ENCODE results near the gene AUTS2.
A peak's percentile ranks its signal among the peaks of the same experiment; 100 is the strongest.

AUTS2 gene

DNA sequence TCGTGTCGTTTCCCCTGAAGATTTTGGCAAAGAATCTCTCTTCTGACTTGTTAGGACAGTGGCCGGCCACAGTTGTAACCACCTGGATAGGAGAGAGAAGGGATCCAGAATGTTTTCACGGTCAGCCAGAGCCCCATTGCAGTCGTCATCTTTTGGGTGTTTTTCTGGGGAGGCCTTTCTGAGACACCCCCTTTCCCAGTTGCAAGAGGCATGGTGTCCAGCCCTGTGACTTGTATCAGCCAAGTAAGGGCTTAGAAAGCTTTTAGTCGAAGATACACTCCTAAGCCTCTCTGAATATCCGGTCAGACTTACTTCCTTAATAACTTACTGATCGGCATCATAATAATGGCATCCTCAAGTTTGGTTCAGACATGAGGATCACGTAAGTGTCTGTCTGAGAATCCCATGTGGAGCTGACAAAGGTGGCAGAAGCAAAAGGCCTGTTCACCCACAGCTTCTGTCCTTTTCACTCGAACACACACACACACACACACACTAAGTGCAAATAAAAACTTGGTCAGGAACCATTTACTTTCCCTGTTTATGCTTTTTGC is 1098.0 kb downstream of the AUTS2 start:
- FAIRE-seq, result no peak

DNA sequence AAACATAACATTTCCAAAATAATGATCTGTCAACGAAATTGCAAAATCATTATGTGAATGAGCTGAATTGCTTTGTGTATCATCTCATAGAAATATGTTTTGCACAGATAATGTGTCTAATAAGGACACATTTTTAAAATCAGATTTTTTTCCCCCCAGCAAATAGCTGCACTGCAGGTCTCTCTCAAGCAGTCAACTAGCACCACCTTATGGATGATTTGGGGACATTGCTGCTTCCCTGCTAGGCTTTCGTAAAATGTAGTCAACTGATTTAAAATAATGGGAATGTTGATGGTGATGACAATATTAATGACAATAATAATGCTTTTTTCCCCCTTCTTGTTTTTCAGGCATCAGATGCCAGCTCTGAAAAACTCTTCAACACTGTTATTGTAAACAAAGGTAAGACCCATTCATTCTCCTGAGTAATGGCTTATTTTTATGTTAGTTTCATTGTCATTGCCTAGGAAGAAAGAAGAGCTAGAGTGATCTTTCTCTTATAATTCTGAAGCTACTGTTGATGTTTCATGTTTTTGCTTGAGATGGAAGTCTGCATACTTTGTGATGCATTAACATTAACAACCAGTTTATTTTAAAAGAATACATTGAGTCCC is 1100.1 kb downstream of the AUTS2 start:
- peak; percentile 95 for FAIRE-seq

DNA sequence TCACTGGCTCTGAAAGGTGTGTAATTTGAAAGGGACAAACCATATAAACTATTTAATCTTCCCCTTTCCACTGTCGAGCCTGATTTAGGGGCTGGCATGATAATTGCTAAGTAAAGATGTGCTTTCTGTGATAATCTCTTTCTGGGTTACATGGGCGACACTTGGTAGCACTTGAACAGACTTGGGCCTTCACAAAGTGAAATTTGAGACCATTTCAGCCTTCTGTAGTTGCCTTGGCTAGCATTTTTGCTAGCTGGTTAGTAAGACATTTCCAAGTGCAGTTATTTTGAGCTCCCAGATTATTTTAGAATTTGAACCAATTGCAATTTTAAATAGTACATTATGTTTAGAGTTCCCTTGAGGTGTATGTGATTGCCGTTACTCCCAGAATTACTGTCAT is 1101.0 kb downstream of the AUTS2 start:
- FAIRE-seq, result no peak

DNA sequence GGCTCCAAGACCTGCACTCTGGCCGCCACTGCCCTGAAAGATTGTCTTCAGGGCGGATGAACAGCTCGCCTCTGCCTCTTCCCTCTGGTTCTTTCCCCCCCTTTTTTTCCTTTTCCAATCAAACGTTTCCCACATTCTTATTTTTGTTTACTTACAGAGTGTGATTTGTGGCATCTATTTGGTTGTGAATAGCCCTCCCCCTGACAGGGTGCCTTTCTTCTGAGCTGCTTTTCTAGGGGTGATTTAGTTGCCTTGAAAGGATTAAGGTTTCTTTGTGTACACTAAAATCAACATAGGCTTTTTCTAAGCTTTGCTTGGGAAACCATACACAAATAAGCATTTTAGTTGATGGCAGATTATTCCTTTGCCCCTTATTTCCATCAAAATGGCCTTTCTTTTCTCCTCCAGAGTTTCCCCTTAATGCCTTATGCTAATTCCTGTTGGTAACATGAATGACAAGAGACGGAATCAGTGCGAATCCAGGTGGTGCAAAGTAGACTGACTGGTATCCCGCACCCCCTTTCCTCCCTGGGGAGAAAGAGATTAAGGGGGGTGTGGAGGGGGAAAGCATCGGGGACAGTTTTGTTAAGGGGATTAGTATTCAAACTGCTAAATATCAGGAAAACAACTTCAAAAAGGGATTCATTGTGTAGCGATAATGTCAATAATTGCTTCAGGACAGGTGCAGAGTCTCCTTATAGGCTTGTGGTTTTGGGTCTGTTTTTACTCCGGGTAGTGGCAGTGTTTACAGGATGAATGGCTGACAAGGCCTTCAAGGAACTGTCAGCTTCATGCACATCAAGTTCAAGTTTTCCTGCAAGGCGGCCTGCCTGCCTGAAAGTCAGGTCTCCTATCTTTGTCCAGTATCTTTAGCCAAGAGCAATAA is 1102.0 kb downstream of the AUTS2 start:
- no peak for FAIRE-seq

DNA sequence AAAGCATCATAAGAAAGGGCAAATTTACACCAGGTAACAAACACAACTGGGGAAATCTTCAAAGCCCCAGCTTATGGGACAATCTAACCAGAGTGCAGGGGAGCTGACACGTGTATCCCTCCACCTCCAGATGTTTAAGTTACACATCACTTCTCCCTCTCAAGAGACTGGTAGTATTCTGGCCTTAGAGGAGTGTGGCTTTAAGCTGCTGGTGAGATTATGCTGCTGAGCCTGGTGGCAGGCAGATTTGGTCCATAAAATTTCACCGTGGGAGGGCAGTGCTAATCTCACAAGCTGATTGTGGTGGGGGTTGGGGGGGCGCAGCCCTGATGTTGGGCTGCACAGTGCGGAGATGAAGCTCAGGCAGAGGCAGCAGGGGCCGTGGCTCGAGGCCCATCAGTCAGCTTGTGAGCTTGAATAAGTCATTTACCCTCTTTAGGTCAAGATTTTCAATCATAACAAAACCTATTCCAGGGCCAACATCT is 1102.7 kb downstream of the AUTS2 start:
- no peak for FAIRE-seq

DNA sequence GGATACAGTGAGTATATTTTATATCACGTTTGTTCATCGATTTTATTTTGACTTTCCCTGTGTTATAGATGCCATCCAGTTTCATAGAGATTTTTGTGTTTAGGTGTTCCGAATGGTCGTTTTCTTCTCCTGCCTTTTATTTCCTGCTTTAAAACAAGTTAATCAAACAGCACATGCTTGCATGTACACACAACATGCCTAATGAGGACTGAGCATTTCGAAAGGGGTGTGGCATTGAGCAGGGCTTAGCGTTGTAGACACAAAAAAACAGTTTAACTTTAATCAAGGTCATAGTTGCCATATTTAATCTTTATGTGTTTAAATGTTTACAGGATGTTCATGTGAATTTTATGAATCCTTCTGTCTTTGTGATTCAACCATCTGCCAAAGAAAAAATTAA is 1103.2 kb downstream of the AUTS2 start:
- FAIRE-seq, result no peak

DNA sequence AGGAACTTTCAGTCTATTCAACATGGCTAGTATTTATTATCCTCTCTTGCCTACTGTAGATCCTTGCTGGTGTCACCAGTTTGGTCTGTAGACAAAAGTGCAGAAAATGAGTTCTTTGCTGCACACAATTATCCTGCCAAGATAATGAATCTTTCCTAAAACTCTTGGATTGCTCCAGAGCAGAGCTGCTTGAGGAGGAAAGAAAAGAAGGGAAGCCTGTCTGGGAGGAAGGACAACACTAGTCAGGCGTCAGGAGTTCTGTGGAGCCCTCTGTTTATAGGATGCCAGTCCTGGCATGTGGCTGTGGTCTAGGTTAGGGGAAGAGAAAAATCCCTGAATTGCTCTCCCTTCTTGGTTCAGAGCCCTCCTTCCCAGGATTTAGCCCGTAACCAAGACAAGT is 1103.7 kb downstream of the AUTS2 start:
- no peak for FAIRE-seq

DNA sequence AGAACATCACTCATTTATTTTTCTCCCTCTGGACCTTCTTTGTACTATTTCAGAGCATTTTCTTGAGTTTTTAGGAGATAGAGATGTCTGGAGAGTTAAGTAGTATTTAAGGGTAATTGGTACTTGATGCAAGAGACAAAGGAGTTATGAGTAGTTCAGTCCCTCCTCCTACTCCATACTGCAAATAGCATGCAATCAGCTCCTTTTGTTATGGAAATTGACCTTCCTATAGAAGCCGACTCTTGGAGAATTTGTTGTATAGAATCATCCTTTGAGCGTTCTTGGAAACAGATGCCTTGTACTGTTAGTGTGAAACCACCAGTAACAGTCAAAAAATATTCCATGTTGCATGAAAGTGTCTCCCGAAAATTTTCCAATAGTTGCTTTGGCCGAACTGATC is 1105.5 kb downstream of the AUTS2 start:
- no peak for FAIRE-seq

DNA sequence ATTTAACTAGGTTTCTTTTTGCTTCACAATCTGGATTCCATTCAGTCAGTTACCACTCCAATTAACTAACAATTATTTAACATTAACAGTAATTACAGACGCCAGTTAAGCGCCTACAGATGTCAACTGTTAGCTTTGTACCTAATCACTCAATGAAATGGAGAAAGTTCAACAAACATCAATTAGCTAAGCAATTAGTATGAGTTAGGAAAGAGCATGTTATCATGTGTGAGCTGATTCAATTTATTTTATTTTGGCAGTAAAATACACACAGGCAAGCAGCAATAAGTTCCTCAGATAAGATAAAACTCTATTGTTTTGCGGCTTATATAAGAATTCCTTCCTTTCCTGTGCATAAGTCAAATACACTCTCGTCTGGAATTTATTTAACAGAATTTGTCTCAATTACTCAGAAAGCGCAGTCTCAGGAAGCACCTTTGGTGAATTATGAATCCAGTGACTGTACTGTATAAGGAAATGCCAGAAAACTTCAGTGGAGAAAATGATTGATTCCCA is 1106.6 kb downstream of the AUTS2 start:
- no peak for FAIRE-seq

DNA sequence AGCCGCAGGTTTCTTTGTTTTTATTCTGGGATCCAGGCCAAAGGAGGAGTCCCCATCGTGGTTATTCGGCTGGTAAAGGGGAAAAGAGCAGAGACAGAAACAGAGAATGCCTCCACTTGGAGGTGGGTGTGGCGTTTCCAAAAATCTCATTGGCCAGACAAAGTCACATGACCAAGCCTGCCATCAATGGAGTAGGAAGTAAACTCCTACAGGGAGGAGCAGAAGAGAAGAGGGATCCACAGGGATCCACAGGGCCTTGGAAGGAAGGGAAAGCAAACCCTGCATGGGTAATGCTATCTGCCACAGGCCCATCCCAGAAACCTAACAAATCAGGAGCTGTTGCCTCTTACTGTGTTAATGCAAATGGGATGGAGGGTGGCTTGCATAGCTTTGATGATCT is 1107.9 kb downstream of the AUTS2 start:
- FAIRE-seq, result no peak

DNA sequence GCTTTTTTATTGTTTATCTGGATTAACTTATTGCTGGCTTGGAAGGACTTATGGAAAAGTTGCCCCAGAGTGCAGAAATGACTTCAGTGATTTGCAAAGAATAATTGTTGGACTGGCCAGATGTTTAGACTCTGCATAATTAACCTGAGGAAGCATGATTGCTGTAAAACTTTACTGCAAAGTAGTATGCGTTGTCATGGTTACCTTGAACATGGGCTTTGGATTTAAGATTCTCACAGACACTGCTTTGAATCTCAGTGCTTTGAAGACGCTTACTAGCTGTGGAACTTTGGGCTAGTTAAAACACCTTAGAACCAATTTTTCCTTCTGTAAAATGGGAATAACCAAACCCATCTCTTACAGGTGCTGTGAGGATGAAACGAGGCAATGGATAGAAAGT is 1108.4 kb downstream of the AUTS2 start:
- FAIRE-seq, result no peak

DNA sequence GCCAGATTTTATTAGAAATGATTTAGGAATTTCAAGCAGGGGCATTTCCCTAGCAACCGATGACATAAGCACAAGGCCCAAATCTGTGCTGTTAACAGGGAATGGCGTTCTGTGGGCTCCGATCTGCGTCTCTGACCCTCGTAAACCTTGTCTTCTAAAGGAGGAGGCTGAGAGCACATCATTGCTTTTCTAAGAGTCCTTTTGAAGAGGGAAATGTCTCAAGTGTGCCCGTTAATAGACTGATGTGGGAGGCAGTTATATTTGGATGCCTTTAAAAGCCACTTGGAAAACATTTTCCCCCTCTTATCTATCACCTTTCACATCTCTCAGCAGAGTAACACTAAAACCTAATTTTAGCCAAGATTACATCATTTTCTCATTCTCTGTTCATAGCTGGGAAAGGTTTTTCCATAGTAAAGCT is 1109.6 kb downstream of the AUTS2 start:
- FAIRE-seq, result no peak

DNA sequence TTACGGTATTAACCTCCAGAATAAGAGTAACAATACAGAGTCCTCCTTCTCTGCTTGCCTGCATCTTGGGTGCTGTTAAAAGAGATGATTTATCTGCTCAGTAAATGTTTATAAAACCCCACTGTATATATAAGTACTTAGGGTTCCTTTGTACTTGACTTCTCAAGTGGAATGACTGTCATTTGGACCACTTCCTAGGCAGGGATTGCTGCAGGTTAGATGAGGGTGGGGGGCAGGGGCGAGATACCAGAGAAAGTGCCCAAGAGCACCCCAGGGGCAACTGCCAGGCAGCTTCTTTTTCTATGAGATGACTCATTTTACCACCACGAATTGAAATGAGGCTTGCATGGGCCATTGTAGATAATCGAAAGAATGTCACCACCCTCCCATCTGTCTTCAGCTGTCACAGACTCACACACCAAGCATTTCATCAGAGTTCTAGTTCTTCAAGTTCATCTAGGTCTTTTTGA is 1111.8 kb downstream of the AUTS2 start:
- no peak for FAIRE-seq

DNA sequence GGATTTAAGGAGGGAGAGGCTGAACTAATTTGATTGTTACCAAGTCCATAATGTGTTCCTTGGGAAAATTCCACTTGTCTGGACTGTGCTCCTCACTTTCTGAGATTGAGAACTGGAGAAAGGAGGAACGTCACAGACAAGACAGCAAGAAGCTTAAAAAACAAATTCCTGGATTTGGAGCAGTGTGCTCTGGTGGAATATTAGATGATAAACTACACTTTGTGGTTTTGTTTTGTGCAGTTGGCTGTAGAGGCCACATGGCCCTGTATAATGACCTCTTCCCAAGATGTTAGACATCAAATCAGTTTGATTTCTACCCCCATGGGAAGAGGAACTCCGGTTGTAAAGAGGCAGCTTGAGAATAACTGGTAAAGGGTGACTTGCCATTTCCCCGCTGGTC is 1112.4 kb downstream of the AUTS2 start:
- no peak for FAIRE-seq

DNA sequence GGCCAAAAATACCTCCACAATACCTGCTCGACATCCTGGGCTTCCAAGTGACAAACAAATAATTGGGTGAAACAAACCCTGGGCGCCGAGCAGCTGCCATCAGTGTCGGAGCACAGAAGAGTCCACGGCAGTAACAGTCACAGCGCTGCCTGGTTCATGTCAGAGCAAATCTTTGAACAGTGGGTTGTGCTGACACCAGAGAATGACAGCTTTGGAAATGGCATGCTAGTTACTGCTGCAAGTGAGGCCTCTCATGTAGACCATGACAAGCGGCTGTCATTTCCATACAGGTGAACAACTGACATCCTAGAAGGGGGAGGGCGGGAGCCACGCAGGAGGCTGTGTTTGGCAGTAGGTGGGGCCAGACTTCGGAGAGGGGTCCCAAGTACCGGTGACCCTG is 1113.2 kb downstream of the AUTS2 start:
- no peak for FAIRE-seq

DNA sequence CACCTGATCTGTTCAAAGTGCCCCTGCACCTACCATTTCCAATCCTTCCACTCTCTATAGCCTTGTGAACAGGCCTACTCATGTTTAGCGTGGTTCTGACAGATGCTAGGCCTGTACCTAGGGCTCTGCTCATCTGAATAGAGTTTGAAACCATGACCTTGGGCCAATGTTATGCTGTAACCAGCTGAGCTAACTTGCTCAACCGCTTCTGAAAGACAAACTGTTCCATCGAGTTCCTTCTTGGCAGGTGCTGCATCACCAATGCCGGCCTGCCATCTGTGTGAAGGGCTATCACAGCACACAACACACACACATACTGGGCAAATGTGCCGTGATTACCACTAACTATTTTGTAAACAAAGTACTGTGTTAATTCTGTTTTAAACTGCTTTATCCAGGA is 1114.7 kb downstream of the AUTS2 start:
- FAIRE-seq, result no peak

DNA sequence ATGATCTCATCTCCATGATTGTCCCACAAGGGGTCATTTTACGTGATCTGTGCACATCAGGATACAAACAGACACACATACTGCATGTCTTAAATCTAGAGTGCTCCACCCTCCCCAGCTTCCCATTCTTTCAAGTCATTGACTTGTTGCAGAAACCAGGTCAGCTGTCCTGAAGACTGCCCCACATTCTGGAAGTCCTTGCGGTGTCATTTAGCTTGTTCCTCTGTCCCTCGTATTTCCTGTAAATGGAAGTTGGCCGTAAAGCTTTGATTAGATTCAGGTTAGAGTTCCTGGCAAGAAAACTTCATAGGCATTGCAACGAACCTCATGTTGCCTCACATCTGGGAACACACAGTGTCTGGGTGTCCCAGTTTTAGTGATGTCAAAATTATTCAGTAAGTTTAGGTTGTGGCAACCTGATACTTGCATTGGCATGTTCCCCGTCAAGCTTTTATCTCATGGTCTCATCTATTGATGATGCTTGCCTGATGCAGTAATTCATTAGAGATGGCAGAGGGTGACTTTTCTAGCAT is 1116.3 kb downstream of the AUTS2 start:
- no peak for FAIRE-seq

DNA sequence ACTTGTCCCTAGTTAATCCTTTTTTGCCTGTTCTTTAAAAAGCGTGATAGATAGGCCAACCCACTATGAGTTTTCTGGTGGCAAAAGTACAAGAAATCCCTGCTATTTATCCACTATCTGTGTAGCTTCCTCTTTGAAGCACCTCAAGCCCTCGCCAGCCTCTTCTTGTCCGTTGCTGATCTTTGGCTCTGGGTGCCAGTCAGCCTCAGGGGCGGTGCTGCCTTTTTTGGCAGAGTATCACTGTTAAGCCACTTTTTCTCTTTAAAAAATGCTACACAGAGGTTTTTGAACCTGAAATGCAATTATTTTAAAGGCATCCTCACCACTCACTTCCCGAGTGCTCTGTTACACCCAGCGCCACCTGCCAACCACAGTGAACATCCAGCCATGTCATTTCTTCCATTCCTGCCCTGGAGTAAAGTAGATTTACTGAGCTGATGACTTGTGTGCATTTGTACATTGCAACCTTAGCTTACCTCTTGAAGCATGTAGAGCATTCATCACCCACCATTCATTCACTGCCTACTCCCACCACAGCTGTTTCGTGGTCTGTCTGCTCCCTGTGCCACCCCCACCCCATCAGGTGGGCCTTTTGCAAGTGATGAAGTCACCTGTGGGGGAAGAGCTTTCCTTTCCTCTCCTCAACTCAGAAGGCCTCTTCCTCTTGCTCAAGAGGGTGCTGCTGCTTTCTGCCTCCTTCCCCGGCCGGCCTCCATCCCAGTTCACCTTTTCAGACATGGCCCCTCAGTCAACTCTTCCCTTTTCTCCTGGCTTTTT is 1119.5 kb downstream of the AUTS2 start:
- no peak for FAIRE-seq

DNA sequence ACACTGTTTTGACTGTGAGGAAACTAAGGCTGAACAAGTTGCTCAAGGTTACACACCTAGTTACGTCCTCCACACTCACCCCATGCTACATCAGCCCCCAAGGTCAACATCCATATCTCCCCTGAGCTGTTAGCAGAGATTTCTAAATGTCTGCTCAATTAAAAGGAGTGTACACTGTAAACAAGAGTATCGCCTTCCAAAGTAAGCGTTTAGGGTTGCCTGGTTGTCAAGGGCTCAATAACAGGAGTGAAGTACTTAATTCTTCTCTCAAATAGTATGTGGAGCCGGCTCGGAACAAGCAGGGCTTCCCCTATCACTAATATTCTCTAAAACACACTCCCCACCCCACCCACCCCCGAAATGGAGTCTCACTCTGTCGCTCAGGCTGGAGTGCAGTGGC is 1120.8 kb downstream of the AUTS2 start:
- FAIRE-seq, result no peak

DNA sequence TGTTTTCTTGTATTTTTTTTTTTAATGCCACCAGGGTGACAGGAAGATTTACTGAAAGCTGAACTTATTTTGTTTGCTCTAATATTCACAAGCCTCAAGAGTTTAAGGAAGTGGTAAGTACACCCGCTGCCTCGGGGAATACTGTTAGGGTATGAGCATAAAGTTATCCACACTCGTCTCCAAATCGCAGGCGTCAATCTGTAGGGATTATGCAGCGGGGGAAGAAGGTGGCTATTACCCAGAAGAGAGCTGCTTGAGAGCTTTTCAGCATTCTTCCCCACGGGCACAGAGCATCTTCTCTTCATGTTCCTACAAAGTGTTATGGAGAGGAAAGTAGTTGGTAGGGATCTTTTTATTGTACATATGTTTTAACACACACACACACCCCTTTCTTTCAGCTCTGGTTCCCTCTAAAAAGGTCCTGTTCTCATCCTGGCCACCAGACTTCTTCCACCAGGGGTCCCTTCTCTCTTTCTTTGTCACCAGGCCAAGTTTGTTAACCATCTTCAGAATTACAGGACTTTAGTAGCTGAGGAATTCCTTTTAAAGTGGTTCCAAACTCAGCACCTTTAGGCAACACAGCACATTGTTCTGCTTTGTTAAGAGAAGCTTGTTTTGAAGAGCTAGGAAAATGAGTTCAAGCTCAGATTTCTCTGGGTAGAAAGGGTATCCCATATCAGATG is 1122.1 kb downstream of the AUTS2 start:
- no peak for FAIRE-seq

DNA sequence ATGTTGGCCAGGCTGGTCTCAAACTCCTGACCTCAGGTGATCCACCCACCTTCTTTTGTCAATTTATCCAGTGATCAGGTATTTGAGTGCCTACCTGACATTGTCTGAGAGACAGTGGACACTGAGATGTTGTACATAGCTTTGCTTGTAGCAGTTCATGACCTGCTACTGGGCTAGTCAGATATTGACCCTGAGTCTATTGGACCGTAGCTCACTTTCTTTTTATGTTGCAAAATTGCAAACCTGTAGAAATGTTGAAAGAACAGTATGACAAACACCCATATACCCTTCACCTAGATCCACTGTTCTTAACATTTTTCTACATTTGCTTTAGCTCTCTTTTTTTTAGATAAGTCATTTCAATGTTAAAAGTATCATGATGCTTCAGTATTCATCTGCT is 1123.2 kb downstream of the AUTS2 start:
- FAIRE-seq, result no peak

DNA sequence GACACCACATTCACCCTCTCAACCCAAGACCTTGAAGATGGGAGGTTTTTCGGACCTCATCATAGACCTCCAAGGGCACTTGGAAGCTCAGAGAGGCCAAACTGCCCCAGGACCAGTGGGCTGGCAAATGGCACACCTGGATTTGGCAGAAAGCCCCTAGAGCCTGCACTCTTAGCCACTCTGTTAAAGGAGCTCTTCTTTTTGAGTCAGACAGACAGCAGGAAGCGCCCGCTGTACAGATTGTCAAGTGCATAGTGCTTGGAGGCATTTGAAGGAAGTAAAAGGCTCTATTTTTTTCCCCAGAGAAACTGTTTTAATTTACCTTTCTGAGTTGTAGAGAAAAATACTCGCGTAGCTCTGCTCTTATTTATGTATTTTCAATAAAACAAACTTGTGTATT is 1125.1 kb downstream of the AUTS2 start:
- no peak for FAIRE-seq

Data from A204.1 (cell line).